ENCODE data around the gene TSPAN17.

- TF ChIP-seq EZH2phosphoT487 (IDR thresholded peaks at IDR 0.05; ENCODE audit: low read depth, severe bottlenecking, unreplicated experiment) (no peak), EZH2 (IDR thresholded peaks at IDR 0.05; ENCODE audit: borderline replicate concordance) (no peak)
- TF ChIP-seq, protein P1, sequence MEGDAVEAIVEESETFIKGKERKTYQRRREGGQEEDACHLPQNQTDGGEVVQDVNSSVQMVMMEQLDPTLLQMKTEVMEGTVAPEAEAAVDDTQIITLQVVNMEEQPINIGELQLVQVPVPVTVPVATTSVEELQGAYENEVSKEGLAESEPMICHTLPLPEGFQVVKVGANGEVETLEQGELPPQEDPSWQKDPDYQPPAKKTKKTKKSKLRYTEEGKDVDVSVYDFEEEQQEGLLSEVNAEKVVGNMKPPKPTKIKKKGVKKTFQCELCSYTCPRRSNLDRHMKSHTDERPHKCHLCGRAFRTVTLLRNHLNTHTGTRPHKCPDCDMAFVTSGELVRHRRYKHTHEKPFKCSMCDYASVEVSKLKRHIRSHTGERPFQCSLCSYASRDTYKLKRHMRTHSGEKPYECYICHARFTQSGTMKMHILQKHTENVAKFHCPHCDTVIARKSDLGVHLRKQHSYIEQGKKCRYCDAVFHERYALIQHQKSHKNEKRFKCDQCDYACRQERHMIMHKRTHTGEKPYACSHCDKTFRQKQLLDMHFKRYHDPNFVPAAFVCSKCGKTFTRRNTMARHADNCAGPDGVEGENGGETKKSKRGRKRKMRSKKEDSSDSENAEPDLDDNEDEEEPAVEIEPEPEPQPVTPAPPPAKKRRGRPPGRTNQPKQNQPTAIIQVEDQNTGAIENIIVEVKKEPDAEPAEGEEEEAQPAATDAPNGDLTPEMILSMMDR (IDR thresholded peaks at IDR 0.05; ENCODE audit: poor library complexity), result no peak
Observed at GRCh38 chr5:176639981-176640380, 7.3 kb upstream of the TSPAN17 start.

Data from hepatocyte (in vitro differentiated cells).